ENCODE measurements around the gene DACH1.

DACH1 gene

GRCh38 chr13:71695662-71696061 lies 171.3 kb downstream of the DACH1 start:
- FAIRE-seq: no peak

- FAIRE-seq: no peak
Observed at GRCh38 chr13:71685072-71685471, 181.9 kb downstream of the DACH1 start.

DNA sequence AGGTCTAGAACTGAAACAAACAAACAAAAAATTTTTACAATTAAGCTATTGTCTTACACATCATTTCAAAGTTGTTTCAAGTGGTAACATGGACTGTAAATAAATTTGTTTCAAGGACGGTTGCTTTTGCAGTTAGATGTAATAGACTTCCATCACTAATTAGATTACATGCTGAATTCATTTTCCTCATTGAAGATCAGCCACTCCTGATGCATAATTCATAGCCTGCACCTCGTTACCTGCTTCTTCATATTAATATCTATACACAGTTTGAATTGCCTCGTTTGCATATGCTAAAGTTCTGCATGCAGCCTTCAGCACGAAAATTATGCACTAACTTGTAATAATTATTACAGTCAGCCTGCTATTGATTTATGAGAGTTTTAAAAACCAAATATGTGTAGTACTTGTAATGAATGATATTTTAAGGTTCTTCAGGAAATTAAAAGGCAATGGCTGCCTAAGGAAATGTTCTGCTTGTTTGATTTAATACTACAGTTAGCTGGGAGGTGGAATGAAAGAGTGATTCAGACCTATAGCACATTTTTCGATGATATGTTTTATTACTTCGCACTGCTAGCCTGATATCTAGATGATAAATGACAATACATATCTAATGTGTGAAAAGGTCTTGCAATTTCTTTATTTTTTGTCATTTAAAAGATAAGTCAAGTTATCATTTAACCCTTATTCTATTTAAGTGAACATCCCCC lies 184.9 kb downstream of the DACH1 start:
- no peak for FAIRE-seq

- FAIRE-seq: no peak
Observed at GRCh38 chr13:71677124-71677523, 189.9 kb downstream of the DACH1 start.

DNA sequence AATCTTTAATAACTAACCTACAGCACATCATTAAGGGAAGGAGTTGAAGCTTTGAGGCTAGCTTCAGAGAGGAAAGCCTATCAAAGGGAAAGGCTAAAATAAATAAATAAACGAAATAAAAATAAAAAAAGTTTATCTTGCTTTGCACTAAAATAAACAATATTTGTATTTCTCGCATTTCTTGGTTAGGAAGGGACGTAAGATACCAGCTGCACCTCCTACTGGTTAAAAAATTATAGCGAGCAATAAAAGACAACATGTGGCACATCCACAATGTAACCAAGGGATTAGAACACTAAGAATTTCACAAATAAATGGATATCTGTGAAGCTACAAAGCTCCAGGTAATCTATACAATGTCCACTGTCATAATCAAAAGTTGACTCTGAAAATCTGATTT lies 194.5 kb downstream of the DACH1 start:
- FAIRE-seq: no peak

GRCh38 chr13:71663431-71663830 lies 203.6 kb downstream of the DACH1 start:
- no peak for FAIRE-seq

GRCh38 chr13:71661921-71662320 lies 205.1 kb downstream of the DACH1 start:
- FAIRE-seq: no peak

DNA sequence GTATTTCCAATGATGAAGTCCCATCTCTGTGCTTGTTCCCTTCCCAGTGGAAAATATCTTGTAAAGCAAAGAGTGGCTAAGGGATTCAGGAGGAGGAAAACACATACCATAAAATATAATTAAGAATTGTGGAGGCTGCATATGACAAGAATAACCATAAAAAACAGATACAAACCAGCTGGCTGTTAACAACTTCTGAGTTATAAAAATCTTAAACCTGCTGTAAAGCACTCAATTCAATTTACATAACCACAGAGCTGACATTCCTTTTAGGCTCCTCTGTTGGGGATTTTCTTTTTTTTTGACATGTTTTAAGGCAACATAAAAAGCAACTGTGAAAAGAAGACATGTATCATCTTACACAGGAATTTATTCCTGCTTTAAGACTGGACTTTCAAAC lies 207.6 kb downstream of the DACH1 start:
- FAIRE-seq: no peak

- FAIRE-seq: no peak
Observed at GRCh38 chr13:71645467-71645866, 221.5 kb downstream of the DACH1 start.

GRCh38 chr13:71644579-71644978 lies 222.4 kb downstream of the DACH1 start:
- no peak for FAIRE-seq

GRCh38 chr13:71643448-71643860 lies 223.6 kb downstream of the DACH1 start:
- FAIRE-seq: no peak

- no peak for FAIRE-seq
Observed at GRCh38 chr13:71638751-71639150, 228.3 kb downstream of the DACH1 start.

DNA sequence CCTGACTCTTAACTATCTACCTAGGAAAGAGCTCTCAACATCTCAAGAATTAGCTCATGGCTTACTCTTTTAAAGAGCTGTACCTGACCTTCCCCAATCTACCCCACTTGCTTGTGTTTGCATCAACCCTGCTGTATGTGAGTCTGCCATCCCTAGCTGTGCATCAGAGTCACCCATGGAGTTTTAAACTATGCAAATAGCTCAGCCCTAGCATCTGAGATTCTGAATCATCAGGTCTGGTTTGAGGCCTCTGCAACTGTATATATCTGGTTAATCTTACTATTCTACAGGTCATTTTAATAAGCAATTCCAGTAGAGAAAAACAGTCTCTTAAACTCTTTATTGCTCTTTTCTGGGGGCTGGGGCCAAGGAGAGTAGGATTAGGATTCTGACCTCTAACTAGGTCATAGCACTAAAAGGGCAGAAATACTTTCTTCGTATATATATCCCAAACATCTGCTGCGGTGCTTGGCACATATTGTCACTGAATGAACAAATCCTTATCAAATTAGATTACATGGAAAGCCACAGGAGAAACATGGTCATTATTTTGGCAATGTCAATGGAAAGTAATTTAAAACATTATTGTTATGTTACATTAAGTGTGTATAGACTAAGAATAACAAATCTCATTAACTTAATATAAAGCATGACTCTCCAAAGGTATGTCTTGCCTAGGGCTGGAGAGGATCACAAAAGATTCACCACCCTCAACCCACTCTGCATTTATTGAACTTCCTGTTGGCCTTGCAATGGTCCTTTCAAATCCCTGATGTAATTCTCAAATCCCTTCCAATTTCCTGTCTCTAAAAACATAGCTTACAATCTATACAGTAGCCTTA lies 232.2 kb downstream of the DACH1 start:
- no peak for FAIRE-seq

- no peak for FAIRE-seq
Observed at GRCh38 chr13:71634182-71634581, 232.8 kb downstream of the DACH1 start.

- FAIRE-seq: no peak
Observed at GRCh38 chr13:71632721-71633120, 234.3 kb downstream of the DACH1 start.

- FAIRE-seq: no peak
Observed at GRCh38 chr13:71632206-71632605, 234.8 kb downstream of the DACH1 start.

DNA sequence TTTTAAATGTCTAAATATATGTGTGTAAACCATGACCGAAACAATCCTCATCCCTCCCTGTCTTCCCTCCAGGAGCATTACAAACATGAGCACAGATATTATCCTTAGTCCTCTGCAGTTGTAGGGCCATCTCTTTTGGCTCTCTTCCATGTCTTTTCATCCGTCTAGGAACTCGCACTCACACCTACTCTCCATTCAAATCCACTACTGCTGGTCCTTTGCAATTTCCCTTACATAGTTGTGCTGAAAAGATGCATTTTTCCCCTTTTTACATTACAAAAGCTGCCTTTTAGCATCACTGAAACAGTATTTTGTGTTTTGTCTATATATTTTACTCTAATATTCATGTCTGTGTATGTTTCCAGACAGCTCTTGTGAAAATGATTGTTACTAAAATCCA lies 237.8 kb downstream of the DACH1 start:
- FAIRE-seq: no peak

- FAIRE-seq: no peak
Observed at GRCh38 chr13:71626421-71627117, 240.4 kb downstream of the DACH1 start.

DNA sequence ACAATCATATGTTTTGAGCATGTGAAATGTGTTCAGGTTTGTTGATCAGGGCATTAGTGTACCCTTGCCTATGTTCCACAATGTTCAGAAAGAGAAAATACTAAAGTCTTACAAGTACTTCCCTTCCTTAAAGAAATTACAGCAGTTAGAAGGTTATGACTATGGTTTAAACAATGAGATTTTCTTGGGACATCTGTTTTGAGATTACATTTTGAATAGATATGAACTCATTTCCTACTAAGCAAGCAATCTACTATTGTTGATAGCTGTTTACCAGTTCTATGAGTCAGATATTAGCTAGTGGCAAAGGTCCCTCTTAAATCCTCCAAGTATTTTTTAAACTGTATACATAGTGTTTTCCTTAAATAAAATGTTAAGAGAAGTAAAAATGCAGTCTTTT lies 241.3 kb downstream of the DACH1 start:
- no peak for FAIRE-seq

DNA sequence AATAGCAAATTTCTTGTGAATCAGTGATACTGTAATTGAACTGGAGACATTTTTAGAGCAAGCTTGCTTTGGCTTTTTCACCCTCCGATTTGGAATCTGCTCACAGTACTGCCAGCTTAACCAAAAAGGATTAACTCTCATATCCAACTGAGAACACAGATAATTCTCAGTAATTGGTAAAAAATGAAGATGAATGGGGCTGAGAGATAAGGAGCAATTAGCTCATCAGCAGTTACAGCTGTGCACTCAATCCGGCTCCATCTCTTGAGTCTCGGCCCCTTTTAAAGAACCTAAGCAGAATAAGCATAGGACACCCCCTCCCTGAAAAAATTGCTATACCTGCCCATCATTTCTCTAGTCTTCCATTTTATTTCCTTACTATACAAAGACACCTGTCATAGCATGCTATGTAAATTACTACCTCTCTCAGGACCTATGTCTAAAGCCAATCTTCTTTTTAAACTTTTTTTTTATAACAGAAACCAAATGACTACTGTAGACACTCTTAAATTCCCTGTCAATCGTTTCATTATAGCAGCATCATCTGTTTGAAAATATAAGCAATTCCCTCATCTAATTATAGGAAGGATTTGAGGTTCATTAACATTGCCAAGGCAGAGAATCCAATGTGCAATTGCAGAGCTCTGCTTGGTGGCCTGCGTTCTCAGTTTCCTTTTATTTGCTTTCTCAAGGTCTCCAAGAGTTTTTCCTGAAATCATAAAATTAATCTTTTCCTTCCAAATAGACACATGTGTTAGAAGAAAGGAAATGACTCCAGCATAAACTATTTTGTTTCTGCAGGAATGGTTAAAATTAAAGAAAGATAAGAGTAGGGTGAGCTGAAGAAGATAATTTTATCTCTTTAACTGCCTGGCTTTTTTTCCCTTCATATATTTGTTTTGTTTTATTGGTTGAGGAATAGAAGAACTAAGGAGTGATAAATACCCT lies 242.1 kb downstream of the DACH1 start:
- no peak for FAIRE-seq

DNA sequence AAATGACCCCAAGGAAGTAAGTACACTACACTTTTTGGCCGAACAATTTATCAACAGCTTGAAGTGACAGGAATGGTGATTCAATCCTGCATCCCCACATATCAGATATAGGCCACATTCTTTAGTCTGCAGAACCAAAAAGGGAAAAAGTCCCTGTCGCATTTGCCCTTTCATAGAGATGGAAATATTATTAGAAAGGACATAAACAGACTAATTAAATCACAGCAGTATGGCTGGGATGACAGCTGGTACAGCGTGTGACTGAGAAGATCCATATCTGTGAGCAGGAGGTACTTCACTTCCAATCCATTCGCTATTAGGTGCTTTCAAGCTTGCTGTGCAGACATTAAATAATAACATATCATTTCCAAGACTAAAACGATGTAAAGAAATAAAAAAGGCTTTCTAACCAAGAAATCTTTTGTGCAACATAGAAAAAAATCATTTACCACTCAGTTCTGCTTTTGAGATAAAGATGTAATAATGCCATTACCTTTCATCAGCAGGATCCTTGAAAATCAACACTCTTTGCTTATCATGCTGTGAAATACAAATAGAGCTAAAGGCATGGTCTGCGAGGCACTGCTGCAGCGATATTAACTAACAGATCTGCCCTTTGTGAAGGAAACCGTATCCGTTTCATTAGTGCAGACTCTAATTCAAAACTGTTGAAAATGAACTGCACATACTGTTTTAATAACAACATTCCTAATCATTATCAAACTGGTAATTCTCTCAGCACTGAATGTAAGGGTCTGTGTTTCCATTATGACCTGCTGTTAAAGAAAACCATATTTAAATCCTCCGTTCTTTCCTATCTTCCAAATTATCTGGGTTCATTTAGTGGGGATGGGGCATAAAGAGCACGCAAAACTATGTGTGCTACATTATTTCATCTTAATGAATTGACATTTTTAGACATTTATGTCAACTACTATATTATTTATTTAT lies 245.6 kb downstream of the DACH1 start:
- no peak for FAIRE-seq

Data from A204.1 (cell line).